ENCODE results near the gene PFKFB4.
"Not testable (repeated sequence)": the region's sequence is repeated elsewhere in the genome, so short reads cannot be mapped to it uniquely, and the experiment has no call there.

The PFKFB4 gene

GRCh38 chr3:48558493-48559134 lies 2.0 kb upstream of the PFKFB4 start:
- no peak for DNase-seq

- DNase-seq, result peak; percentile 29
Observed at GRCh38 chr3:48555949-48556795, 431 bp downstream of the PFKFB4 start.

GRCh38 chr3:48555231-48555948 lies 1.2 kb downstream of the PFKFB4 start:
- DNase-seq, result peak; percentile 20

DNA sequence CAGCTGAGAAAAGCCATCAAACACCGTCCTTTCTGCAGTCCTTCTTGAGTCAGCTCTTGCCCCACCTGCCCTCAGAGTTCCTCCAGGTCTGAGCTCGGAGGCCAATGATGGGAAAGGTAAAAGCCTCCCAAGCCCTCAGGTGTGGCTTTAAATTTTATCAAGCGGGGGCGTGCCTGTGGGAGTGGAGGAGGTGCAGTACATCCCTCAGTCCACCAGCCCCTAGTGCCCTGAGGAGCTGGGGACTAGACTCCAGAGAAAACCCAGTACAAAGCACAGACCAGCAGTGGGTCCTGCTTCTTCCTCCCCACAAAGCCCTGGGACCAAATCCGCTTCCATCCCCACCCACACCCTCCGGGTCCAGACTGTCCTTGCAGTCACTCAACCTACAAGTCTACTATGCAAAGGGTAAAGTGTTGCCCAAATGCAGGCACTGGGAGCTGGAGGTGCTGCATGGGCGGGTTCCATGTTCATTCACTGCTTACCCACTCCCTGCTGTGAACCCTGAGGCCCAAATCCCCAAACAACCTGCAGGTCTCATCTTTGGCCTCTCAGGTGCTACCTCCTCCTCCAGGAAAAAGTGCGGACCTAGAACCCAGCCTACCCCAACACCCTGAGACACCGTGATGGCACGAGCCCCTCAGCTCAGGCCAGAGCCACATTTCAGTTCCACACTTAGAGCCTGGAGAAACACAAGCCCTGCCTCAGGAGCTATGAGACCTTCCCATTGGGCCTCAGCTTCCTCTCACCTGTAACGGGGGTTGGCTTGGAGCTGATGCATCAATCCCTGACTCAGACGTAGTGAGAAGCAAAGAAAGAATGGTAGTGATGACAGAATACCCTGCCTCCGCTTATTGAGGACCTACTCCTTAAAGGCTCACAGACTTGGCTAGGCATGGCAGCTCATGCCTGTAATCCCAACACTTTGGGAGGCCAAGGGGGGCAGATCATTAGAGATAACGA lies 2.4 kb downstream of the PFKFB4 start:
- DNase-seq, result no peak

DNA sequence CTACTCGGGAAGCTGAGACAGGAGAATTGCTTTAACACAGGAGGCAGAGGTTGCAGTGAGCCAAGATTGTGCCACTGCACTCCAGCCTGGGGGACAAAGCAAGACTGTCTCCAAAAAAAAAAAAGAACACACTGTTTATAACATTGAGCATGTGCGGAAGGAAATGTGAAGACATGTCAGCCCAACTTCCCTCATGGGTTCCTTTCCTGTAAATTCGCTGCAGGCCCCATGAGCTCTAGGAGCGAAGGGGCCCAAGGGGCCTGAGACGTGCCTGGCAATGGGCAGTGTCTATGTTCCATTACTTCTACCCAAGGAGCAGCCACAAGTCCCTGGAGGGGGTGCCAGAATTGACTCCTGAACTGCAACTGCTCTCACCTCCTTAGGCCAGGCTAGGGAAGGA lies 3.2 kb downstream of the PFKFB4 start:
- no peak for DNase-seq

- peak; percentile 83 for DNase-seq
Observed at GRCh38 chr3:48552111-48552951, 4.3 kb downstream of the PFKFB4 start.

DNA sequence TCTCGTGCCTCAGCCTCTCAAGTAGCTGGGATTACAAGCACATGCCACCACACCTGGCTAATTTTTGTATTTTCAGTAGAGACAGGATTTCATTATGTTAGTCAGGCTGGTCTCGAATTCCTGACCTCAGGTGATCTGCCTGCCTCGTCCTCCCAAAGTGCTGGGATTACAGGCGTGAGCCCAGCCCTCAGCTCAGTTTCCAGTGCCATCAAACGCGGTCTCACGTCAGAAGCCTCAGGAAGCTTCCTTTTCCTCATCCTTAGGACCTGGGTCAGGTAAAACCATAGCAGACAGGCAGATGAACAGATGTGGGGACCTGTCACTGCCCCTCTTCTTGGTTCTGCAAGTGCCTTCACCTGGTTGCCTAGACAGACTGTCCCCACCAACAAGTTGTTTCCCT lies 5.0 kb downstream of the PFKFB4 start:
- DNase-seq, result not testable (repeated sequence)

GRCh38 chr3:48548729-48549705 lies 7.6 kb downstream of the PFKFB4 start:
- peak; percentile 63 for DNase-seq

DNA sequence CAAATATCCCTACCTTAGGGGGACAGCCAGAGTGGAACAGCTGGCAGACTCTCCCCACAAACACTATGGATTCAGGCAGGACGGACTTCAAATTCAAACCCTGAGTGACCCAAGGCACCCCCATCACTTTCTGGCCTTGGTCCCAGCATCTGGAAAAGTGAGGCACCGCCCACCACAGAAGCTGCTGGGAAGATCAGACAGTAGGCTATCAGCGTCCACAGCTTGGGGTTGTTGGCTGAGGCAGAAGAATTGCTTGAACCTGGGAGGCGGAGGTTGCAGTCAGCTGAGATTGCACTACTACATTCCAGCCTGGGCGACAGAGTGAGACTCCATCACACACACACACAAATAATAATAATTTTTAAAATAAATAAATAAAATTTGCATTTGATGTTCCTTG lies 8.5 kb downstream of the PFKFB4 start:
- DNase-seq, result no peak

- no peak for DNase-seq
Observed at GRCh38 chr3:48546203-48546829, 10.3 kb downstream of the PFKFB4 start.

DNA sequence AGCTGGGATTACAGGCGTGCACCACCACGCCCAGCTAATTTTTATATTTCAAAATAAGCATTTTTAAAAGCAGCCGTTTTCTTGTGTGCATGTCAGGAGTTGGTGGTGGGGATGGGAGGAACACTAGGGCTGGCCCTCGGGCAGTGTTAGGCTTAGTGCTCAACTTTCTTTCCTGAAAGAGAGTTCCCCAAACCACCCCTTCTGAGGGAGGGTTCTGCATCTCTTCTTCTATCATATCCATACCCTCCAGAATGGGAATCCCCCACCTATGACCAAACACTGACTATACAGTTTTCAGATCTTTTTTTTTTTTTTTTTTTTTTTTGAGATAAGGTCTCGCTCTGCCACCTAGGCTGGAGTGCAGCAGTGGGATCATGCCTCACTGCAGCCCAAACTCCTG lies 12.5 kb downstream of the PFKFB4 start:
- no peak for DNase-seq

- DNase-seq, result no peak
Observed at GRCh38 chr3:48543271-48543866, 13.2 kb downstream of the PFKFB4 start.

DNA sequence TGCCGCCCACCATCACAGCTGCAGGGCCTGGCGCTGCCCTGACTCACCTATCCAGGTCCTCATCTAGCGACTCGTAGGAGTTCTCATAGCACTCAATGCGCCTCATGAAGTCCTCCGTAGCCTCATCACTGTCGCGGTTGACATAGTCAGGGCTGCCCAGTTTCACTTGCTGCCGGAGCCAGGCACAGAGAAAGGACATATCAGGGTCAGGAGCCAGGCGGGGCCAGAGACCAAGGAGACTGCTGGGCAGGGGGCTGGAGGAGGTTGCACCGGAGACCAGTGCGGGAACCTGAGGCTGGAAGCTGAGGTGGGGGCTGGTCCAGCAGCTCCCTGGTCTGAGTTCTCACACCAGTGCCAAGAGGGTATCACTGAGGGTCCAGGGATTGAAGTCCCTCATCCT lies 18.2 kb downstream of the PFKFB4 start:
- DNase-seq, result no peak

DNA sequence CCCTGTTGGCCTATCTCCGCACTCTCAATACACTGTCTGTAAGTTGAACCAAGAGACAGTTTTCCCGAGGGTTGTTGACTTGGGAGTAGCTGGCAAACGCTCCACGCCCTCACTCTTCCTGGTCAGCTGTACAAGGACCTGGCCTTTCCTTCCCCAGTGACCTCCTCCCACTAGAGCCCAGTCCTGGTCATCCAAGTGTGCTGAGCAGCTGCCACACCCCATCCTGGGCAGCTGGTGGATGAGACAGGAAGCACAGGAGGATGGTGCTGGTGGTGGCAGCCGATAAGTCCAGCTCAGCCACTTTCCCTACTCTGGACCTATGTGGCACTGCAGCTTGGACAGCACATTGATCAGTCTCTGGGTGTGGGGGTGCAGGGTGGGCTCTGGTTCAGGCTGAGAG lies 19.8 kb downstream of the PFKFB4 start:
- no peak for DNase-seq

GRCh38 chr3:48536116-48536515 lies 20.5 kb downstream of the PFKFB4 start:
- no peak for DNase-seq

DNA sequence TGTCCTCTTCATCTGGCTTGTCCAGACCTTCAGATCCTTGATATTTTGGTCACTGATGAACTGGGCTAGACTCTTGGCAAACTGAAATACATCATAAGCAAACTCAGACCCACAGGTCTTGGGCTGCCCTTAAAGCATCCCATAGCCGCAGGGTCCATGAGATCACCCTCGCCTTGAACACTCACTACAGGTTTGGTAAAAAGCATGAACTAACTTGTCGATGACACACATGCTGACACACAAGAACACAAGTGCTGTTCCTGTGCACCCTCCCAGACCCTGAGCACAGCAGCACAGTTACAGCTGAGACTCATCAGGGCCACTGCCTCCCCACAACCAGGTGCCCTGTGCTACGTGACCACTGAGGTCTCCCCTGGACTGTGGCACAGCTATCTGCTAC lies 21.0 kb downstream of the PFKFB4 start:
- no peak for DNase-seq

DNA sequence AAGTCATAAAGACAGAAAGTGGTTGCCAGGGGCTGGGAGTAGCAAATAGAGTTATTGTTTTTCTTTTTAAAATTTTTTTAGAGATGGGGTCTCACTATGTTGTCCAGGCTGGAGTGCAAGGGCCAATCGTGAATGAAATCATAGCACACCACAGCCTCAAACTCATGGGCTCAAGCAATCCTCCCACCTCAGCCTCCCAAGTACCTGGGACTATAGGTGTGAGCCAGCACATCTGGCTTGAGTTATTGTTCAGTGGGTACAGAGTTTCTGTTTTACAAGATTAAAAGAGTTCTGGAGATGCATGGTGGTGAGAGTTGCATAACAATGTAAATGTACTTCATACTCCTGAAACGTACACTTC lies 23.6 kb downstream of the PFKFB4 start:
- no peak for DNase-seq

DNA sequence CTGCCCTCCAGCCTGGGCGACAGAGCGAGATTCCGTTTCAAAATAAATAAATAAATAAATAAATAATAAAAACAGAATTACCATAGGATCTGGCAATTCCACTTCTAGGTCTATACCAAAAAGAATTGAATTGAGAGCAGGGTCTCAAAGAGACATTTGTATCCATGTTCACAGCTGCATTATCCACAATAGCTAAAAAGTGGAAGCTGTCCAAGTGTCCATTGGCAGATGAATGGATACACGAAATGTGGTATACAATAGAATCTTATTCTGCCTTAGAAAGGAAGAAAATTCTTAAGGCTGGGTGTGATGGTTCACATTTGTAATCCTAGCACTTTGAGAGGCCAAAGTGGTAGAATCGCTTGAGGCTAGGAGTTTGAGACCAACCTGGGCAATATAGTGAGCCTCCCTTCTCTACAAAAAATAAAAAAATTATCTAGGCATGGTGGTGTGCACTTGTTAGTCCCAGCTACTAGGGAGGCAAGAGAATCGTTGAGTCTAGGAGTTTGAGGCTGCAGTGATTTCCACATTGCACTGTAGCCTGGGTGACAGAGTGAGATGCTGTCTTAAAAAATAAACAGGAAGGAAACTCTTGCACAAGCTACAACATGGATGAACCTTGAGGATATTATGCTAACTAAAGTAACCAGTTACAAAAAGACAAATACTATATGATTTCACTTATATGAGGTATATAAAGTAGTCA lies 24.2 kb downstream of the PFKFB4 start:
- no peak for DNase-seq

DNA sequence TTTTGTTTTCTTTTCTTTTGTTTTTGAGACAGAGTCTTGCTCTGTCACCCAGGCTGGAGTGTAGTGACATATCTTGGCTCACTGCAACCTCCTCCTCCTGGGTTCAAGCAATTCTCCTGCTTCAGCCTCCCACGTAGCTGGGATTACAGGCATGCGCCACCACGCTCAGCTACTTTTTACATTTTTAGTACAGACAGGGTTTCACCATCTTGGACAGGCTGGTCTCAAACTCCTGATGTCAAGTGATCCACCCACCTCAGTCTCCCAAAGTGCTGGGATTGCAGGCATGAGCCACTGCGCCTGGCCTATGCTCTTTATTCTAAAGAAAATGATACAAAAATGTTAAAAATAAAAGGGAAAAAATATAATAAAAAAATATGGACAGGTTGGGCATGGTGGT lies 25.9 kb downstream of the PFKFB4 start:
- not testable (repeated sequence) for DNase-seq
